M059J (cell line): ENCODE data around the gene PPP1R12B. TPM values are rescaled to one million over a fixed set of nuclear protein-coding genes. Genes with fewer than 3 reads are reported as not detected.
"Not testable (repeated sequence)": the region's sequence is repeated elsewhere in the genome, so short reads cannot be mapped to it uniquely, and the experiment has no call there.

ENCODE experiments used
- DNase-seq: peaks from one replicate; pipeline ENCODE4 v3.0.0-alpha.2; 2012; ENCODE audit warnings: low read depth
- total RNA-seq: library from RNA; depleted of rRNA; stranded (reverse); fragments of >200 nt; shearing (Covaris generic); gene quantifications from 2 replicates; pipeline ENCODE4 v1.2.3, GENCODE V29; 2014

The PPP1R12B gene
- total RNA-seq, 1 experiment from 2014 or later, result 9.3 TPM

GRCh38 chr1:202584707-202585589 is 236.4 kb downstream of the PPP1R12B start:
- DNase-seq, result peak; percentile 80

GRCh38 chr1:202585590-202585933 is 237.1 kb downstream of the PPP1R12B start:
- no peak for DNase-seq

GRCh38 chr1:202586018-202586821 is 237.7 kb downstream of the PPP1R12B start:
- DNase-seq, result peak; percentile 63

GRCh38 chr1:202586871-202587270 is 238.4 kb downstream of the PPP1R12B start:
- DNase-seq, result no peak

GRCh38 chr1:202587859-202588485 is 239.5 kb downstream of the PPP1R12B start:
- no peak for DNase-seq

- no peak for DNase-seq
Measured at GRCh38 chr1:202588503-202589189, 240.1 kb downstream of the PPP1R12B start.

- peak; percentile 100 for DNase-seq
Measured at GRCh38 chr1:202589190-202589930, 240.9 kb downstream of the PPP1R12B start.

- DNase-seq, result no peak
Measured at GRCh38 chr1:202590126-202590525, 241.6 kb downstream of the PPP1R12B start.

GRCh38 chr1:202590975-202591411 is 242.5 kb downstream of the PPP1R12B start:
- DNase-seq, result no peak

GRCh38 chr1:202591515-202591914 is 243.0 kb downstream of the PPP1R12B start:
- DNase-seq, result no peak

- DNase-seq, result no peak
Measured at GRCh38 chr1:202592146-202592545, 243.6 kb downstream of the PPP1R12B start.

- peak; percentile 89 for DNase-seq
Measured at GRCh38 chr1:202593845-202594244, 245.3 kb downstream of the PPP1R12B start.

- DNase-seq, result no peak
Measured at GRCh38 chr1:202596638-202597037, 248.1 kb downstream of the PPP1R12B start.

- DNase-seq, result no peak
Measured at GRCh38 chr1:202597090-202597761, 248.7 kb downstream of the PPP1R12B start.

GRCh38 chr1:202599669-202600431 is 251.4 kb downstream of the PPP1R12B start:
- peak; percentile 77 for DNase-seq

- no peak for DNase-seq
Measured at GRCh38 chr1:202600432-202601041, 252.0 kb downstream of the PPP1R12B start.

- DNase-seq, result no peak
Measured at GRCh38 chr1:202603435-202603834, 254.9 kb downstream of the PPP1R12B start.

- no peak for DNase-seq
Measured at GRCh38 chr1:202605515-202605914, 257.0 kb downstream of the PPP1R12B start.

- not testable (repeated sequence) for DNase-seq
Measured at GRCh38 chr1:202612036-202612435, 263.5 kb downstream of the PPP1R12B start.
